Liver (tissue), 9 donors: Measurements from ENCODE around the gene S1PR4. TPM values are rescaled to one million over a fixed set of nuclear protein-coding genes. Genes with fewer than 3 reads are reported as not detected.
A peak's percentile ranks its signal among the peaks of the same experiment; 100 is the strongest.

Source experiments
- DNase-seq: peaks from one replicate; pipeline ENCODE4 v3.0.0-alpha.2; 2017; ENCODE audit warnings: low spot score
- H3K27ac ChIP-seq, 2 donors: one replicate each; pipeline ENCODE4 v1.7.0; 2013; ENCODE audit warnings: inconsistent platforms in 2 of 2, low read length in 2 of 2, control low read depth in 1 of 2, low read depth in 1 of 2, mild to moderate bottlenecking in 1 of 2
- H3K27me3 ChIP-seq, 4 donors: one replicate each; pipeline versions ENCODE4 v1.6.1 to v1.7.0; 2013; ENCODE audit warnings: low read length in 3 of 4, inconsistent platforms in 1 of 4, mild to moderate bottlenecking in 1 of 4, moderate library complexity in 1 of 4; ENCODE audit not compliant: control insufficient read depth in 4 of 4, insufficient read depth in 4 of 4
- H3K36me3 ChIP-seq, 4 donors: one replicate each; pipeline versions ENCODE4 v1.6.1 to v1.7.0; 2013; ENCODE audit warnings: low read length in 3 of 4, mild to moderate bottlenecking in 3 of 4, low read depth in 1 of 4, moderate library complexity in 1 of 4; ENCODE audit not compliant: control insufficient read depth in 4 of 4, insufficient read depth in 3 of 4
- H3K4me1 ChIP-seq, 4 donors: one replicate each; pipeline versions ENCODE4 v1.6.1 to v1.7.0; 2013; ENCODE audit warnings: low read length in 3 of 4, mild to moderate bottlenecking in 3 of 4, moderate library complexity in 1 of 4; ENCODE audit not compliant: control insufficient read depth in 4 of 4, insufficient read depth in 4 of 4
- H3K4me3 ChIP-seq, 3 donors: one replicate each; pipeline versions ENCODE4 v1.6.1 to v1.7.0; 2013; ENCODE audit warnings: low read length in 3 of 3, control low read depth in 1 of 3, low read depth in 1 of 3, mild to moderate bottlenecking in 1 of 3
- H3K9ac ChIP-seq, 2 donors: one replicate each; pipeline ENCODE4 v1.7.0; 2013; ENCODE audit warnings: low read length in 2 of 2, mild to moderate bottlenecking in 2 of 2, moderate library complexity in 2 of 2, control low read depth in 1 of 2, low read depth in 1 of 2
- H3K9me3 ChIP-seq, 4 donors: one replicate each; pipeline versions ENCODE4 v1.6.1 to v1.7.0; 2013; ENCODE audit warnings: low read length in 3 of 4; ENCODE audit not compliant: control insufficient read depth in 4 of 4
- EGR1 ChIP-seq, 2 donors: IDR thresholded peaks; 2 replicates each; pipeline ENCODE4 v1.6.1; 2016 to 2018; ENCODE audit warnings: antibody characterized with exemption in 2 of 2, low read depth in 2 of 2
- FOXA1 ChIP-seq: IDR thresholded peaks from 2 replicates; pipeline ENCODE4 v1.6.1; 2016; ENCODE audit warnings: antibody characterized with exemption
- FOXA2 ChIP-seq: IDR thresholded peaks from 2 replicates; pipeline ENCODE4 v1.6.1; 2016; ENCODE audit warnings: antibody characterized with exemption
- GABPA ChIP-seq, 2 donors: IDR thresholded peaks in 1 of 2; conservative IDR thresholded peaks in 1 of 2; 2 replicates each; pipeline ENCODE4 v1.6.1; 2016; ENCODE audit warnings: antibody characterized with exemption in 2 of 2, mild to moderate bottlenecking in 1 of 2, moderate library complexity in 1 of 2
- HNF4A ChIP-seq, 2 donors: conservative IDR thresholded peaks; 2 replicates each; pipeline ENCODE4 v1.6.1; 2016; ENCODE audit warnings: antibody characterized with exemption in 2 of 2, mild to moderate bottlenecking in 2 of 2
- HNF4G ChIP-seq: IDR thresholded peaks from 2 replicates; pipeline ENCODE4 v1.6.1; 2016; ENCODE audit warnings: antibody characterized with exemption
- JUND ChIP-seq, 2 donors: IDR thresholded peaks; 2 replicates each; pipeline ENCODE4 v1.6.1; 2016; ENCODE audit warnings: antibody characterized with exemption in 2 of 2
- NR2F2 ChIP-seq: IDR thresholded peaks from 2 replicates; pipeline ENCODE4 v1.6.1; 2016; ENCODE audit warnings: antibody characterized with exemption
- RAD21 ChIP-seq, 2 donors: IDR thresholded peaks; 2 replicates each; pipeline ENCODE4 v1.6.1; 2016; ENCODE audit warnings: antibody characterized with exemption in 2 of 2, mild to moderate bottlenecking in 2 of 2
- RXRA ChIP-seq, 2 donors: IDR thresholded peaks; 2 replicates each; pipeline ENCODE4 v1.6.1; 2017 to 2018; ENCODE audit warnings: antibody characterized with exemption in 2 of 2, mild to moderate bottlenecking in 1 of 2
- SP1 ChIP-seq: IDR thresholded peaks from 2 replicates; pipeline ENCODE4 v1.6.1; 2018; ENCODE audit warnings: antibody characterized with exemption, mild to moderate bottlenecking
- TAF1 ChIP-seq: conservative IDR thresholded peaks from 2 replicates; pipeline ENCODE4 v1.6.1; 2016; ENCODE audit warnings: antibody characterized with exemption, mild to moderate bottlenecking
- YY1 ChIP-seq: IDR thresholded peaks from 2 replicates; pipeline ENCODE4 v1.6.1; 2016; ENCODE audit warnings: antibody characterized with exemption, mild to moderate bottlenecking
- WGBS: extraction: QIAGEN DNeasy Blood & Tissue Kit; methylation state at CpG from one replicate; pipeline ENCODE4 v1.1.7; 2013; 5-methylcytosine and 5-hydroxymethylcytosine counted together
- polyA plus RNA-seq, 2 donors: library from polyadenylated mRNA; stranded (reverse) in 1 of 2; unstranded in 1 of 2; fragments of 200-250 nt in 1 of 2; fragments of >200 nt in 1 of 2; fragmentation: Nextera tagmentation in 1 of 2; extraction: Ambion mirVana in 1 of 2; gene quantifications; one replicate each; pipeline versions ENCODE4 v1.2.1 to v1.2.3, GENCODE V29; 2013 to 2015
- total RNA-seq, 2 donors: library from RNA; depleted of rRNA; stranded (reverse); fragments of >200 nt; gene quantifications; one replicate each; pipeline ENCODE4 v1.2.3, GENCODE V29; 2014
- TF ChIP-seq, protein P1 (sequence below): IDR thresholded peaks from 2 replicates; pipeline ENCODE4 v1.6.1; 2016; ENCODE audit warnings: antibody characterized with exemption
- TF ChIP-seq, protein P2 (sequence below): IDR thresholded peaks from 2 replicates; pipeline ENCODE4 v1.6.1; 2016; ENCODE audit warnings: antibody characterized with exemption, mild to moderate bottlenecking
- TF ChIP-seq, protein P3 (sequence below): fragments of 150-350 bp; IDR thresholded peaks from 2 replicates; pipeline ENCODE4 v1.5.1; 2017; ENCODE audit warnings: improper control_type of control experiment, low read depth, low read length; ENCODE audit not compliant: missing input control
- TF ChIP-seq, protein P4 (sequence below): IDR thresholded peaks from 2 replicates; pipeline ENCODE4 v1.6.1; 2016; ENCODE audit warnings: antibody characterized with exemption
- TF ChIP-seq, protein P5 (sequence below): IDR thresholded peaks from 2 replicates; pipeline ENCODE4 v1.6.1; 2016; ENCODE audit warnings: antibody characterized with exemption
- donor health status: healthy.
- donor health status: healthy.
- donor health status: healthy.
- donor health status: healthy.
- donor health status: healthy.

S1PR4 gene
- total and polyA plus RNA-seq, 4 donors: 0.93 to 11.0 (median 2.1) TPM

DNA sequence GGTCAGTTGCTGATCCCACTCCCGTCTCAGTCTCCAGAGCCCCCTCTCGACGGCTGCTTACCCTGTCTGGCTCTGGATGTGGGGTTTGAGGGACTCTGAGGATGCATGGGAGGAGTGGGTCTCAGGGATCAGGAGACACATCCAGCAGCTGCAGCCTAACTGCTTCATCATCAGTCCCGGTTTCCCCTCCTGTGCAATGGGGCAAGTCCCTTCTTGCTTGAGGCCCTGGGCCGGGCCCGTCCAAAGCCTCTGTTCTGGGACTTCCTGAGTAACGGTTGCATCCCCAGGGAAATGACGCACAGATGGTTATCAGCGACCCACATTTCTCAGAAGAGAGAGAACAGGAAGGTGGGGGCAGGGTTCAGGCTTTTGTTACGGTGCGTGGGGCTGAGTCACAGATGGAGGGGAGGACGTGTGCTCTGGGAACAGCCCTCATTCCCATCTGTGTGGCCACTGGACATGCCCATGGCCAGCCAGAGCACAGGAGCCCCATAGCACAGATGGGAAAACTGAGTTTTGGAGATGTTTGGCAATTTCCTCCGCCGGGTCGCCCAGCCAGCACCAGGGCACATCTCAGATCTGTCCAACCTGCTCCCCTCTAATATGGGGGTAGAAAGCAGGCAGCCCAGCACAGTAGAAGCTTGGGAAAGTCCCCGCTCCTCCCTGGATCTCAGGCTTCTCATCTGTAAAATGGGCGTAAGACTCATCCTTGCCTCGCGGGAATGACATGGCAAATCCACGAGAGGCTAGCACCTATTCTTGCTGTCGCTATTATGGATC, 23.4 kb upstream of the S1PR4 start:
- no peaks in the 10 kb centered on the region for H3K36me3 ChIP-seq
- DNase-seq: no peak
- H3K27me3 ChIP-seq: no peaks in the 10 kb centered on the region
- WGBS: 65% methylated on average over 21 of the region's 21 CpGs
- H3K4me3 ChIP-seq: no peak overlapping the region
- TF ChIP-seq, protein P1, sequence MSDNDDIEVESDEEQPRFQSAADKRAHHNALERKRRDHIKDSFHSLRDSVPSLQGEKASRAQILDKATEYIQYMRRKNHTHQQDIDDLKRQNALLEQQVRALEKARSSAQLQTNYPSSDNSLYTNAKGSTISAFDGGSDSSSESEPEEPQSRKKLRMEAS: no peak
- TF ChIP-seq SP1: peak; percentile 42
- no peak for TF ChIP-seq EGR1 (IDR thresholded peaks at IDR 0.05; ENCODE audit: low read depth in 2 of 2)
- no peak for TF ChIP-seq FOXA2
- TF ChIP-seq, protein P2, sequence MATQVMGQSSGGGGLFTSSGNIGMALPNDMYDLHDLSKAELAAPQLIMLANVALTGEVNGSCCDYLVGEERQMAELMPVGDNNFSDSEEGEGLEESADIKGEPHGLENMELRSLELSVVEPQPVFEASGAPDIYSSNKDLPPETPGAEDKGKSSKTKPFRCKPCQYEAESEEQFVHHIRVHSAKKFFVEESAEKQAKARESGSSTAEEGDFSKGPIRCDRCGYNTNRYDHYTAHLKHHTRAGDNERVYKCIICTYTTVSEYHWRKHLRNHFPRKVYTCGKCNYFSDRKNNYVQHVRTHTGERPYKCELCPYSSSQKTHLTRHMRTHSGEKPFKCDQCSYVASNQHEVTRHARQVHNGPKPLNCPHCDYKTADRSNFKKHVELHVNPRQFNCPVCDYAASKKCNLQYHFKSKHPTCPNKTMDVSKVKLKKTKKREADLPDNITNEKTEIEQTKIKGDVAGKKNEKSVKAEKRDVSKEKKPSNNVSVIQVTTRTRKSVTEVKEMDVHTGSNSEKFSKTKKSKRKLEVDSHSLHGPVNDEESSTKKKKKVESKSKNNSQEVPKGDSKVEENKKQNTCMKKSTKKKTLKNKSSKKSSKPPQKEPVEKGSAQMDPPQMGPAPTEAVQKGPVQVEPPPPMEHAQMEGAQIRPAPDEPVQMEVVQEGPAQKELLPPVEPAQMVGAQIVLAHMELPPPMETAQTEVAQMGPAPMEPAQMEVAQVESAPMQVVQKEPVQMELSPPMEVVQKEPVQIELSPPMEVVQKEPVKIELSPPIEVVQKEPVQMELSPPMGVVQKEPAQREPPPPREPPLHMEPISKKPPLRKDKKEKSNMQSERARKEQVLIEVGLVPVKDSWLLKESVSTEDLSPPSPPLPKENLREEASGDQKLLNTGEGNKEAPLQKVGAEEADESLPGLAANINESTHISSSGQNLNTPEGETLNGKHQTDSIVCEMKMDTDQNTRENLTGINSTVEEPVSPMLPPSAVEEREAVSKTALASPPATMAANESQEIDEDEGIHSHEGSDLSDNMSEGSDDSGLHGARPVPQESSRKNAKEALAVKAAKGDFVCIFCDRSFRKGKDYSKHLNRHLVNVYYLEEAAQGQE: no peak
- TF ChIP-seq GABPA (IDR thresholded peaks at IDR 0.05 in 1 of 2, conservative IDR thresholded peaks at IDR 0.05 in 1 of 2): no peak
- TF ChIP-seq, protein P3, sequence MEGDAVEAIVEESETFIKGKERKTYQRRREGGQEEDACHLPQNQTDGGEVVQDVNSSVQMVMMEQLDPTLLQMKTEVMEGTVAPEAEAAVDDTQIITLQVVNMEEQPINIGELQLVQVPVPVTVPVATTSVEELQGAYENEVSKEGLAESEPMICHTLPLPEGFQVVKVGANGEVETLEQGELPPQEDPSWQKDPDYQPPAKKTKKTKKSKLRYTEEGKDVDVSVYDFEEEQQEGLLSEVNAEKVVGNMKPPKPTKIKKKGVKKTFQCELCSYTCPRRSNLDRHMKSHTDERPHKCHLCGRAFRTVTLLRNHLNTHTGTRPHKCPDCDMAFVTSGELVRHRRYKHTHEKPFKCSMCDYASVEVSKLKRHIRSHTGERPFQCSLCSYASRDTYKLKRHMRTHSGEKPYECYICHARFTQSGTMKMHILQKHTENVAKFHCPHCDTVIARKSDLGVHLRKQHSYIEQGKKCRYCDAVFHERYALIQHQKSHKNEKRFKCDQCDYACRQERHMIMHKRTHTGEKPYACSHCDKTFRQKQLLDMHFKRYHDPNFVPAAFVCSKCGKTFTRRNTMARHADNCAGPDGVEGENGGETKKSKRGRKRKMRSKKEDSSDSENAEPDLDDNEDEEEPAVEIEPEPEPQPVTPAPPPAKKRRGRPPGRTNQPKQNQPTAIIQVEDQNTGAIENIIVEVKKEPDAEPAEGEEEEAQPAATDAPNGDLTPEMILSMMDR: no peak
- TF ChIP-seq, protein P4, sequence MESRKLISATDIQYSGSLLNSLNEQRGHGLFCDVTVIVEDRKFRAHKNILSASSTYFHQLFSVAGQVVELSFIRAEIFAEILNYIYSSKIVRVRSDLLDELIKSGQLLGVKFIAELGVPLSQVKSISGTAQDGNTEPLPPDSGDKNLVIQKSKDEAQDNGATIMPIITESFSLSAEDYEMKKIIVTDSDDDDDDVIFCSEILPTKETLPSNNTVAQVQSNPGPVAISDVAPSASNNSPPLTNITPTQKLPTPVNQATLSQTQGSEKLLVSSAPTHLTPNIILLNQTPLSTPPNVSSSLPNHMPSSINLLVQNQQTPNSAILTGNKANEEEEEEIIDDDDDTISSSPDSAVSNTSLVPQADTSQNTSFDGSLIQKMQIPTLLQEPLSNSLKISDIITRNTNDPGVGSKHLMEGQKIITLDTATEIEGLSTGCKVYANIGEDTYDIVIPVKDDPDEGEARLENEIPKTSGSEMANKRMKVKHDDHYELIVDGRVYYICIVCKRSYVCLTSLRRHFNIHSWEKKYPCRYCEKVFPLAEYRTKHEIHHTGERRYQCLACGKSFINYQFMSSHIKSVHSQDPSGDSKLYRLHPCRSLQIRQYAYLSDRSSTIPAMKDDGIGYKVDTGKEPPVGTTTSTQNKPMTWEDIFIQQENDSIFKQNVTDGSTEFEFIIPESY: no peak
- TF ChIP-seq JUND (IDR thresholded peaks at IDR 0.05): peak; percentile 48 to 59
- TF ChIP-seq HNF4A (conservative IDR thresholded peaks at IDR 0.05): no peak
- TF ChIP-seq HNF4G: no peak
- TF ChIP-seq YY1: no peak
- TF ChIP-seq TAF1: no peak
- TF ChIP-seq, protein P5, sequence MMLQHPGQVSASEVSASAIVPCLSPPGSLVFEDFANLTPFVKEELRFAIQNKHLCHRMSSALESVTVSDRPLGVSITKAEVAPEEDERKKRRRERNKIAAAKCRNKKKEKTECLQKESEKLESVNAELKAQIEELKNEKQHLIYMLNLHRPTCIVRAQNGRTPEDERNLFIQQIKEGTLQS: no peak
- no peak for TF ChIP-seq RXRA (IDR thresholded peaks at IDR 0.05)
- TF ChIP-seq FOXA1: no peak
- TF ChIP-seq RAD21 (IDR thresholded peaks at IDR 0.05): no peak
- peak; percentile 70 for TF ChIP-seq NR2F2
- H3K9ac ChIP-seq: no peak overlapping the region
- no peaks in the 10 kb centered on the region for H3K4me1 ChIP-seq
- no peak overlapping the region for H3K27ac ChIP-seq
- H3K9me3 ChIP-seq: no peaks in the 10 kb centered on the region
